ENCODE data around the gene IPCEF1. TPM values are rescaled to one million over a fixed set of nuclear protein-coding genes. Genes with fewer than 3 reads are reported as not detected.

The IPCEF1 gene
- total RNA-seq, 1 experiment from 2014 or later = 0.48 TPM

GRCh38 chr6:154274168-154274567 lies 82.4 kb downstream of the IPCEF1 start:
- no peak overlapping the region for H3K56ac ChIP-seq (ENCODE audit: insufficient read length, low read depth, low read length)
- WGBS (ENCODE audit: extremely low coverage, insufficient read length, low lambda C conversion rate) = no CpG with 5 or more reads among the region's 2 CpGs
- H3K79me1 ChIP-seq (ENCODE audit: insufficient read depth, low read depth, low read length, poor library complexity, severe bottlenecking) = no peaks in the 10 kb centered on the region
- no peak overlapping the region for H2AK5ac ChIP-seq (ENCODE audit: insufficient read length, low read length)
- H3K4ac ChIP-seq (ENCODE audit: low read depth, low read length) = no peak overlapping the region
- no peak overlapping the region for H3K27ac Mint-ChIP-seq
- H3K36me3 Mint-ChIP-seq (ENCODE audit: insufficient read depth in 1 of 3, low read depth in 3 of 3) = no peaks in the 10 kb centered on the region
- DNase-seq = no peak
- H4K5ac ChIP-seq (ENCODE audit: insufficient read length, low read depth, low read length) = no peak overlapping the region
- H3K4me1 Mint-ChIP-seq = 0 out of 4 replicates have a peak, but pooled peaks cover 0 to 2% of the 10 kb centered on the region in 2 experiments
- H3K9me3 Mint-ChIP-seq = no peaks in the 10 kb centered on the region
- H4K91ac ChIP-seq (ENCODE audit: insufficient read length, low read depth, low read length) = no peak overlapping the region
- no peaks in the 10 kb centered on the region for H3K4me1 ChIP-seq (ENCODE audit: insufficient read depth, low read length)
- H3K23ac ChIP-seq (ENCODE audit: insufficient read length, low read depth, low read length) = no peak overlapping the region
- no peaks in the 10 kb centered on the region for H3K27me3 Mint-ChIP-seq (ENCODE audit: low read depth)
- no peak overlapping the region for H2BK120ac ChIP-seq (ENCODE audit: low read depth, low read length, poor library complexity, severe bottlenecking)
- no peak overlapping the region for H3K14ac ChIP-seq (ENCODE audit: insufficient read depth, low read length)
- no peaks in the 10 kb centered on the region for H3K27me3 ChIP-seq (ENCODE audit: insufficient read depth, low read length)
- H3T11ph ChIP-seq (ENCODE audit: low read length) = no peak overlapping the region
- no peak overlapping the region for H2BK15ac ChIP-seq (ENCODE audit: low read depth, low read length)
- H3K27ac ChIP-seq (ENCODE audit: insufficient read length, low read depth, low read length) = no peak overlapping the region
- H3K79me2 ChIP-seq (ENCODE audit: insufficient read depth, low read length) = no peaks in the 10 kb centered on the region
- no peak overlapping the region for H4K8ac ChIP-seq (replicated peaks; ENCODE audit: insufficient read length, low read depth, low read length)
- no peaks in the 10 kb centered on the region for H4K20me1 ChIP-seq (ENCODE audit: control insufficient read depth, insufficient read depth, insufficient read length)
- no peak overlapping the region for H3K4me3 Mint-ChIP-seq
- H3K9ac ChIP-seq (ENCODE audit: extremely low read depth, insufficient read length, low read length) = no peak overlapping the region
- H3K4me2 ChIP-seq (ENCODE audit: insufficient read depth, insufficient read length, low read length) = no peak overlapping the region
- no peak overlapping the region for H2AFZ ChIP-seq (ENCODE audit: low read length)
- H3K18ac ChIP-seq (ENCODE audit: insufficient read length, low read depth, low read length) = no peak overlapping the region
- H2BK5ac ChIP-seq (ENCODE audit: insufficient read length, low read length) = no peak overlapping the region
- H3K9me3 ChIP-seq (ENCODE audit: control insufficient read depth, low read depth, low read length) = no peaks in the 10 kb centered on the region
- TF ChIP-seq CTCF (conservative IDR thresholded peaks at IDR 0.05) = no peak
- no peaks in the 10 kb centered on the region for H3K23me2 ChIP-seq (ENCODE audit: insufficient read length, low read depth, low read length, poor library complexity, severe bottlenecking)
- no peak overlapping the region for H2BK20ac ChIP-seq (ENCODE audit: low read depth, low read length, poor library complexity, severe bottlenecking)
- no peak overlapping the region for H2BK12ac ChIP-seq (ENCODE audit: insufficient read length, low read depth, low read length)

All from H9 (cell line).